ENCODE results near the gene DUSP3.

Gene DUSP3

GRCh38 chr17:43769426-43769825 is 9.4 kb downstream of the DUSP3 start:
- no peak for DNase-seq (ENCODE audit: low read depth in 2 of 2, low spot score in 1 of 2)

- DNase-seq (ENCODE audit: low read depth in 2 of 2, low spot score in 1 of 2): no peak
Measured at GRCh38 chr17:43768943-43769342, 9.8 kb downstream of the DUSP3 start.

DNA sequence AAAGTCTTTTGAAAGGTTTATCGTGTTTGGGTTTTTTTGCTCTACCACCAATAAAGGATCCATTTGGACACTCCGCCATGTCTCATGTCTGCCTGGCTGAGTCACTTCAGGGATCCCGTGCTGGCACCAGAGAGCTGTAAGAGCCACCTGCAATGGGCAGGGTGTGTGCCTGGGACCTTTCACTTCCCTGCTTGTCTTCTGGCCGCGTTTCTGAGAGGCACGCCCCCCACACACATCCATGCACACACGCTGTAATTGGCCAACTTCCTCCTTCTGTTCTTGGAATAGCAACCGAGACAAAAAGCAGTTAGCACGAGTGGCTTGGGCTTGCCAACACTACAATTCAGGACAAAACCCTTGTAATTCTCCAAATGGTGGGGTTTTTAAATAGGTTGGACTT is 10.4 kb downstream of the DUSP3 start:
- DNase-seq (ENCODE audit: low read depth in 2 of 2, low spot score in 1 of 2): no peak

DNA sequence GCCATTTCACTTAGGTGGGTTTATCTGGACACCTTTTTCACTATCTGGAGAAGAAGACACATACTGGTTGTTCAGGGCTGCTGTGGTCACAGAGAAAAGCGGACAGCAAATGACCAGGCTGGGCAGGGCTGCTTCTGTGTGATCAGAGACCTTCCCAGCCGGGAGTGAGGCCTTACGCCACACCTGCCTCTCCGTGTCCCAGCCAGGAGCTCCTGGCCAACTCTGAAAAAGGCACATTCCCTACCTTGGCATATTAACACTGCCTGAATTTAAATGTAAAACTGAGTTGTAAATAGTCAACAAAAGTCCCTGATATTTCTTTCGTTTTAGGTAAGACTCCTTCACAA is 11.1 kb downstream of the DUSP3 start:
- DNase-seq (ENCODE audit: low read depth in 2 of 2, low spot score in 1 of 2): no peak

DNA sequence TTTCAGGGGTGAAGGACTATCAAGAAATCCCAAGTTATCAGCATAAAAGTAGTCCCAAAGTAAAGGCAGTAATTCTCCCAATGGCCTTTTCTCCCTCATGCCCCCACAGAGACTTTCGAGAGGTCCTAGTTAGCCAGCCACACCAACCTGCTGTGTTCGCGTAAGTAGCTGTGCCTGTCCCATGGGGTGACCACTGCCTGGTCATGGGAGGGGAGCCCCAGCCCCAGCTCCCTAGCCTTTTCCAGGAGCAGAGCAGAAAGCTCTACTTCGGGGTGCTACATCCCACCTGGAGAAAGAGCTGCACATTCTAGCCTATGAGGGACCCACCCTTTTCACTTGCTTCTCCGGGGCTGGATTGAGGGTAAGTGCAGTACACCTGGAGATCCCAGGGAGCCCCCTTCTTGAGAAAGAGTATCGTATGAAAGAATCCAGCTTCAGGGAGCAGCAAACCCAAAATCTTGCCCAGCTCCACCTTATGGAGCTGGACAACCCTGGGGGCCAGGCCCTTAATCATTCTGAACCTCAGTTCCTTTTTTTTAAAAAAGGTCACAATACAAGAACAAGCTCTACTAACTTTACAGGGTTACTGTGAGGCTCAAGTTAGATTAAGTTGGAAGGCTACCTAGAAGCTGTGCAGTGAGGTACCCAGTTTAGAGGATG is 11.6 kb downstream of the DUSP3 start:
- DNase-seq (ENCODE audit: low read depth in 2 of 2, low spot score in 1 of 2): no peak

DNA sequence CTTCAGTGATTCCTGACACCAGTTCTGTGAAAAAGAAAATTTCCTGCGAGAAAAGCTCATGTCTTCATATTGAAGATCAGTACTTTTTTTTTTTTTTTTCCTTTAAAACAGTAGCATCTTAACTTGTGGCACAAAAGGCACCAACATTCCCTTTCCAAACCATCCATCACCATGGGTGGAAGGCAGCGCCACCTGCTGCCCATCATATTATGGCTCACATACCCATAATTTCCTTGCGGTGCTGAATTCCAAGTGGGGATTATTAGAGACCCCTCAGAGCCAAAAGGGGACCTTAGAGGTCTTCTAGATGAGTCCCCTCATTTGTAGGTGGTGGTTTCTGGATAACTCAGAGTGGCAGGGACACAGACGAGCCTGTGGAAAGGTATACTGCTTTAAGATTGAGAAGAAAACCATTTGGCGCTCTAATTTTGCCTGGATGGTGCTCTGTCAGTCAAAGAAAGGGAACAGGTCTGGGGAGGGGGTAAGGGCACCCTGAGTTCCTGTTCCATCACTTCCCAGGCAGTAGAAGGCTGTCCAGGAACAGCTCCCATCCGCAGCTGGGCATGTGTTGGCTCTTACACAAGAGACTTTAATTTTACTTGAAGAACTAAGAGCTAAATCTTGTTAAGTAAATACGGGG is 12.2 kb downstream of the DUSP3 start:
- DNase-seq (ENCODE audit: low read depth in 2 of 2, low spot score in 1 of 2): peak in 1 of 2 donors; percentile 17

GRCh38 chr17:43760254-43760852 is 18.4 kb downstream of the DUSP3 start:
- DNase-seq (ENCODE audit: low read depth in 2 of 2, low spot score in 1 of 2): peak; percentile 71 to 84

DNA sequence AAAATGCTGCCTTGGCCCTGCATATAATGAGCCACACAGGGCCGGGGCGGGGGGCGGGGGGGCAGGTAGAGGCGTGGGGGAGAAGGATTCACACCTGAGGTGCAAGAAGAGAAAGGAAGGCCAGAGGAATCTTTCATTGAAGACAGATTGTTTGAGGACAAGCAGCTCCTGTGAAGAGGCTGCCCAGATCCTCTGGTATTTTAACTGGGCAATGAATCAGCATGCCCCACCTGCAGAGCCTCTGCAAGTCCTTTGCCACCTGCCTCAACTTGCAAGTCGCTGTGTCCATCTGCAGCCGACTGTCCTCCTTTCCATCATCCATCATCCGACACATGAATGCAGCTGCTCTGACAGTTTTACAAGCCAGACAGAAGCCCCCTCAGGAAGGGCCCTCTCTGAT is 18.9 kb downstream of the DUSP3 start:
- DNase-seq (ENCODE audit: low read depth in 2 of 2, low spot score in 1 of 2): no peak

GRCh38 chr17:43758497-43759174 is 20.1 kb downstream of the DUSP3 start, which contains the start of gene SOST:
Gene SOST (minus strand): TSS chr17:43758791. CDS start chr17:43758741, 50 bp downstream.
- DNase-seq (ENCODE audit: low read depth in 2 of 2, low spot score in 1 of 2): no peak

GRCh38 chr17:43758086-43758485 is 20.7 kb downstream of the DUSP3 start:
- no peak for DNase-seq (ENCODE audit: low read depth in 2 of 2, low spot score in 1 of 2)

GRCh38 chr17:43757171-43757660 is 21.6 kb downstream of the DUSP3 start:
- no peak for DNase-seq (ENCODE audit: low read depth in 2 of 2, low spot score in 1 of 2)

DNA sequence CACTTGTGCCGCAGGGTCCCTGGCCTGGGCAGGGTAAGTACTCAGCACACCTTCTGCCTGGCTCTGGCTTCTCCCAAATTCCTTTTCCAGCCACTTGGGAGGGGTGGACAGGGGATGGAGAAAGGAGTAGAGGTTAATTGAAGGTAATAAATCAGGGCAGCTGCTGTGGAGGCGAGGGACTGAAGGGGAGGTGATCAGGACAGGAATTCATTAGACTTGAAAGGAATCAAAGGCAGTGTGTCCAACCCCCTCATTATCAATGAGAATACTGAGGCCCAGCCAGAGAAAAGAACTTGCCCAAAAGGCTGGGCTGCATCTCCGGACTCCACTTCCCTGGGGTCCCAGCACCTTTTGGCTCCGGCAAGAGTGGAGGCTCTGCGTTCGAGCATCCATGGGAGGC is 22.6 kb downstream of the DUSP3 start:
- DNase-seq (ENCODE audit: low read depth in 2 of 2, low spot score in 1 of 2): no peak

DNA sequence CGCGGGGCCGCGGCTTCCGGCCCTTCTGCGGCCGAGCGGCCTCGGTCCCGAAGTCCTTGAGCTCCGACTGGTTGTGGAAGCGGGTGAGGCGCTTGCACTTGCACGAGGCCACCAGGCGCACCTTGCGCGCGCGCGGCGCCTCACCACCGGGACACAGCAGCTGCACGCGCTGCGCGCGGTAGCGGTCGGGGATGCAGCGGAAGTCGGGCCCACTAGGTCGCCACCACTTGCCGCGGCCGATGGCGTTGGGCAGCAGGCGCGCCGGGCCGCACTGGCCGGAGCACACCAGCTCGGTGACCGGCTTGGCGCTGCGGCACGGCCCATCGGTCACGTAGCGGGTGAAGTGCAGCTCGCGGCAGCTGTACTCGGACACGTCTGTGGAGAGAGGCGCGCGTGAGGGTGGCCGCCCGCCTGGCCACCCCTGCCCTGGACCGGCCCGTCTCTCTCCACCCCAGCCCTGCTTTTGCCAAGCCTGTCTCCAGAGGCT is 23.3 kb downstream of the DUSP3 start:
- DNase-seq (ENCODE audit: low read depth in 2 of 2, low spot score in 1 of 2): no peak

DNA sequence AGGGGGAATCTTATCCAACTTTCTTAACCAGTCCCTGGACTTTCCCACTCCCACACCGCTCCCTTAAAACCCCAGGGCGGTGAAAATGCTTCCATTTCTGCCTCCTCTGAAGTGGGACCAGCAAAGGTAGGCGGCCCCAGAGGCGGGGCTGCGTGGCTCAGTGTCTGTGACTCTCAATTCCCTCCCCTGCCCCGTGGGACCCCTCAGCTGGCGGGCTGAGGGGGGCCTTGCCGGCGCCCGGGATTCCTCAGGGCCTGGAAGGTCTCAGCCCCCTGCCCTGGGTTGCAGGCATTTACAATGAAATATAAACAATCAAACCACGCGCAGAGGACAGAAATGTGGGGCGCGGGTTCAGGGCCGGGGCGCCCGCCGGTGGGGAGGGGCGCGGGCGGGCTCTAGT is 23.8 kb downstream of the DUSP3 start:
- no peak for DNase-seq (ENCODE audit: low read depth in 2 of 2, low spot score in 1 of 2)

DNA sequence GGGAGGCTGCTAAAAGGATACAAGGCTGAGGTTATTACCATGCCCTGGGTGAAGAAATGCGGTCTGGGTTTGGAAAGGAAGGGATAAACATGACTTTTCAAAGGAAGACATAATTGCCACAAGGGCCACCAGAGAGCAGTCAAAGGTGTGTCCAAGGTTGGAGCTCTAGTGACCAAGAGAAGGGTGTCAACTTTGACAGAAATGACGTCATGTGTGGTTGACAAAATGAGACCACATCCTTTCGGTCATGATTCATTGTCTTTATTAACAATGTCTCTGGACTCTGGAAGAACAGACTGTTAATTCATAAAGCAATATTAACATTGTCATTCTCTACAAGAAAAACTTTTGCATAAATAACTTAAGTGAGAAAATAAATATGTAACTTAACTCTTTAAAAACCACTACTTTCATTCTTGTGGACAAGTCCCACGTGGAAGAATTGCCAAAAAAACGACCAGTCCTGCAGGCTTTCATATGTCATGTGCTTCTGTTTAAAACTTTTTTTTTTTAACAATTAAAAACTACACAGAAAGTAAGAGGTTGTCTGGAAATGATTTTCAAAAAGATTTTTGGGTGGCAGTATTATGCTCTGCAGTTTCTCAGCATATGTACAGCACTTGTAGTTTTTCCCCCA is 25.2 kb downstream of the DUSP3 start:
- DNase-seq (ENCODE audit: low read depth in 2 of 2, low spot score in 1 of 2): no peak

DNA sequence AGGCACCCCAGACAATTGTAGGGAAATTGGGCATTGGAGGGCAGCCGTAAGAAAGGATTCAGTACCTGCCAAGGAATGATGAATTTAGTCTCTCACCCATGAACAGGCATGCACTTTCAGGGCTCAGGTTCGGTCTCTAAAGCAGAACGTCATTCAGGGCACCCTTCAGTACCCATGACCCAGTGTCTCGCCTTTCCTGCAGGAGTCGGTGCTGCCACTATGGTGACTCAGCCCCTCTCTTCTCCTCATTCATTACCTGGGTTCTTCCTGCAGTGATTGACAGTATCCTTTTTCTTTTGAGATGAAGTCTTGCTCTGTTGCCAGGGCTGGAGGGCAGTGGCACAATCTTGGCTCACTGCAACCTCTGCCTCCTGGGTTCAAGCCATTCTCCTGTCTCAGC is 28.6 kb downstream of the DUSP3 start:
- DNase-seq (ENCODE audit: low read depth in 2 of 2, low spot score in 1 of 2): no peak

DNA sequence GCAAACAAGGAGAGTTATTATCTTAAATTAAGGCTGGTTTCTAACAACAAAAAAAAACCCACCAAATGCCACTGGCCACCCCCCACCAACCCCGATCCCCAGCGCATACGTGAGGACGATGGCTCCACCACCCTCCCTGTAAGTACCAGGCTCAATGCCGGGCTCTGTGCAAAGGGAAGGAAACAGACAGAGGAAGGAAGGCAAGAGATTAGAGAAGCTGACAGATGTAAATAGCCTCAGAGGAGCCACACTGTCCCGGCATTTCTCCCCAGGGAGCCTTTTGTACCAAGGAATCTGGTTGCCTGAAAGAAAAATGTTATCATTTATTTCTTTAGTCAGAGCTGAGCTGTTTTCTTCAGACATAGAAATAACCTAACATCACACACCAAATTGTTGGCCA is 33.2 kb downstream of the DUSP3 start:
- no peak for DNase-seq (ENCODE audit: low read depth in 2 of 2, low spot score in 1 of 2)

DNA sequence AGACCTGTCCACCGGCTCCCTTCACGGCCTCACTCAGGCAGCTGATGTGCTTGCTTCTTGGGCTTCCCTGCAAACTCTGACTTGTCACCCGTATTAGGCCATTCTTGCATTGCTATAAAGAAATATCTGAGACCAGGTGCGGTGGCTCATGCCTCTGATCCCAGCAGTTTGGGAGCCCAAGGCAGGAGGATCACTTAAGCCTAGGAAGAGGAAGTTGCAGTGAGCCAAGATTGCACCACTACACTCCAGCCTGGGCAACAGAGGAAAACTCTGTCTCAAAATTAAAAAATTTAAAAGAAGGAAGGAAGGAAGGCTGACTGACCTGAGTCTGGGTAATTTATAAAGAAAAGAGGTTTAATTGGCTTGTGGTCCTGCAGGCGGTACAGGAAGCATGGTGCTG is 37.1 kb downstream of the DUSP3 start:
- no peak for DNase-seq (ENCODE audit: low read depth in 2 of 2, low spot score in 1 of 2)

DNA sequence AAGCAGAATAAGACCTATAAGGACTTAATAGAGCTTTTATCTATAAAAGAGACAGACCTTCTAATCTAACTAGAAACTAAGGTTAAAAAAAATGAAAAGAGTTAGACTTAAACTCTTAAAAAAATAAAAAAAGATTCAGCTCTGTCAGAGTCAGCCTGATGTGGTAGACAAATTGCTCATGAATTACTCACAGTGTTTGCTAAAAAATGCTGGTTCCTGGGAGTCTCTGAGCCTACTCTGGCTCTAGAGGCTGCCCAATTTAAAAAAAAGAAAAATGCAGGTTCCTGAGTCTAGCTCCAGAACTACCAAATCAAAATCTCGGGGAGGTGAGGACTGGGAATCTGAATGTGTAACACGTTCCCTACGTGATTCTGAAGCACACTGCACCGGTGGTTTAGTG is 38.2 kb downstream of the DUSP3 start:
- no peak for DNase-seq (ENCODE audit: low read depth in 2 of 2, low spot score in 1 of 2)

DNA sequence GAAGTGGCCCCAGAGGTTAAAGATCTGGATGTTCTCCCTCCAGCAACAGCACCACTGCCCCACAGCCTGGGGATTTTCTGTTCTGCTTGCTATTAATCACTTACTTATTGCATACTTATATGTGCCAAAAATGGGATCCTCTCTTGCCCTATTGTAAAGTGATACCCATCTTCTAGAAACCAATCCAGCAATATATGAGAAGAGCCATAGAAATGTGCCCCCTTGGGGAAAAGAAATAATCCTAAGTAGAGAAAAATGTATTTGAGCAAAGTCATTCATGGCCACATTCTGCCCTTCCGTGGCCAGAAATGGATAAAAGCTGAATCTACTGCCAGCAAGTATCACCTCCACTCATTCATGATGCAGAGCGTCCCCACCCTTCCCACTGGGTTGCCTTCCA is 41.1 kb downstream of the DUSP3 start:
- DNase-seq (ENCODE audit: low read depth in 2 of 2, low spot score in 1 of 2): no peak

GRCh38 chr17:43736389-43736788 is 42.4 kb downstream of the DUSP3 start:
- DNase-seq (ENCODE audit: low read depth in 2 of 2, low spot score in 1 of 2): no peak
